ENCODE results near the gene TOP1.

DNA sequence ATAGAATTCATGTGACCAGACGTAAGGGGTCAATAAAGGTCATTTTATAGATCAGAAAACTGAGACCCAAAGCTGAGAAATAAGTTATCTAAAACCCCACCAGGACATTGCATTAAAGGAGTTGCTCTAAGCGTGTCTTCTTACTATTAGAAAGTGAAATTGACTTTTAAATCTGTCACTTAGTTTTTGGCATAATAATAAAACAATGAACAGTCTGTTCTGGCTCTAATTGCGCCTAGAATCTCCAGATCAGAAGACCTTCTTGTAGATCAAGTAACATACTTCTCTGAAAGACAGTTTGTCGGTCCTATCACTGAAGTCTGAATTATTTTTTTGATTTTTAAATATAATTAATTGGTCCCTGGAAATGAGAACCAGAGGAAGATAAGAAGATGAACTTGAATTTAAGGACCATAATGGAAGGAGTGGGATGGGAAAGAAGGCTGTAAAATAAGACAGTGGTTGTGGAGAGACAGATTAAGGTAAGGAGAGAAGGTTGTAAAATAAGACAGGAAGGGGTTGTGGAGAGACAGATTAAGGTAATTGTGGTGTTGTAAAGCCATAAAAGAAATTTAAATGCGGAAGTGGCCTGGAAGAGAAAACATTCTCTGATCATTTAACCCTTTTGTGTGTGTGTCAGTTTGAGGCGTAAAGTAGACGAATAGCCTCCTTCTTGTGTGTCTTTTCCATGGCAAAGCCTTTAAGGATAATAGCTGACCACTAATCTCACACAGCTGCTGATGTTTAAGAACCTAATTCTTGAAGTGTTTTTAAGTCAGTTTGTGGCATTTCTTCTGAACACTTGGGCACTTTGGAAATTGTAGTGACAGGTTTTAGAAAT is 20.1 kb downstream of the TOP1 start:
- TF ChIP-seq EZH2 (IDR thresholded peaks at IDR 0.05; ENCODE audit: borderline replicate concordance, low read length), result no peak
- TF ChIP-seq, protein P1, sequence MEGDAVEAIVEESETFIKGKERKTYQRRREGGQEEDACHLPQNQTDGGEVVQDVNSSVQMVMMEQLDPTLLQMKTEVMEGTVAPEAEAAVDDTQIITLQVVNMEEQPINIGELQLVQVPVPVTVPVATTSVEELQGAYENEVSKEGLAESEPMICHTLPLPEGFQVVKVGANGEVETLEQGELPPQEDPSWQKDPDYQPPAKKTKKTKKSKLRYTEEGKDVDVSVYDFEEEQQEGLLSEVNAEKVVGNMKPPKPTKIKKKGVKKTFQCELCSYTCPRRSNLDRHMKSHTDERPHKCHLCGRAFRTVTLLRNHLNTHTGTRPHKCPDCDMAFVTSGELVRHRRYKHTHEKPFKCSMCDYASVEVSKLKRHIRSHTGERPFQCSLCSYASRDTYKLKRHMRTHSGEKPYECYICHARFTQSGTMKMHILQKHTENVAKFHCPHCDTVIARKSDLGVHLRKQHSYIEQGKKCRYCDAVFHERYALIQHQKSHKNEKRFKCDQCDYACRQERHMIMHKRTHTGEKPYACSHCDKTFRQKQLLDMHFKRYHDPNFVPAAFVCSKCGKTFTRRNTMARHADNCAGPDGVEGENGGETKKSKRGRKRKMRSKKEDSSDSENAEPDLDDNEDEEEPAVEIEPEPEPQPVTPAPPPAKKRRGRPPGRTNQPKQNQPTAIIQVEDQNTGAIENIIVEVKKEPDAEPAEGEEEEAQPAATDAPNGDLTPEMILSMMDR (conservative IDR thresholded peaks at IDR 0.05 in 1 of 2, IDR thresholded peaks at IDR 0.05 in 1 of 2; ENCODE audit: extremely low read depth in 1 of 2, insufficient read depth in 1 of 2, low read depth in 1 of 2, low read length in 2 of 2), result no peak
